ENCODE data around the gene TMEM52B.

DNA sequence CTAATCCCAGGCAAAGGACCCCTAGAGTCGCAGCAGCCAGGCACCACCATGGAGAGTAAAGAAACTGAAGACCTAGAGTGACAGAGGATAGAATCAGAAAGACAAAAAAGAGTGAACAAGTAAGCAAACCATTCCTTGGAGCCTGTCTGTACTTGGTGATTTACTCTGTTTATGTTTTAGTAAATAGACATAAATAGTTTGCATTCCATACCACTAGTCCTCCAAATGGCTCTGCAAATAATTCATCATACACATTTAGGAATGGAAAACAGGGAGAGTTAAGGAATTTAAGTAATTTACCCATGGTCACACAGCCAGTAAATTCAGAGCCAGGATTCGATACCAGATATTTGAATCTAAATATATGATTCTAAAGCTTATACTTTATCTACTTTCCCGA is 9.7 kb upstream of the TMEM52B start:
- TF ChIP-seq, protein P1, sequence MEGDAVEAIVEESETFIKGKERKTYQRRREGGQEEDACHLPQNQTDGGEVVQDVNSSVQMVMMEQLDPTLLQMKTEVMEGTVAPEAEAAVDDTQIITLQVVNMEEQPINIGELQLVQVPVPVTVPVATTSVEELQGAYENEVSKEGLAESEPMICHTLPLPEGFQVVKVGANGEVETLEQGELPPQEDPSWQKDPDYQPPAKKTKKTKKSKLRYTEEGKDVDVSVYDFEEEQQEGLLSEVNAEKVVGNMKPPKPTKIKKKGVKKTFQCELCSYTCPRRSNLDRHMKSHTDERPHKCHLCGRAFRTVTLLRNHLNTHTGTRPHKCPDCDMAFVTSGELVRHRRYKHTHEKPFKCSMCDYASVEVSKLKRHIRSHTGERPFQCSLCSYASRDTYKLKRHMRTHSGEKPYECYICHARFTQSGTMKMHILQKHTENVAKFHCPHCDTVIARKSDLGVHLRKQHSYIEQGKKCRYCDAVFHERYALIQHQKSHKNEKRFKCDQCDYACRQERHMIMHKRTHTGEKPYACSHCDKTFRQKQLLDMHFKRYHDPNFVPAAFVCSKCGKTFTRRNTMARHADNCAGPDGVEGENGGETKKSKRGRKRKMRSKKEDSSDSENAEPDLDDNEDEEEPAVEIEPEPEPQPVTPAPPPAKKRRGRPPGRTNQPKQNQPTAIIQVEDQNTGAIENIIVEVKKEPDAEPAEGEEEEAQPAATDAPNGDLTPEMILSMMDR (IDR thresholded peaks at IDR 0.05), result no peak
- TF ChIP-seq POLR2A (IDR thresholded peaks at IDR 0.05), result no peak
- no peak for TF ChIP-seq POLR2AphosphoS5 (IDR thresholded peaks at IDR 0.05)

All from breast epithelium (tissue), 3 donors.